ENCODE results near the gene CDK5R1.
A peak's percentile ranks its signal among the peaks of the same experiment; 100 is the strongest.
"Not testable (repeated sequence)": the region's sequence is repeated elsewhere in the genome, so short reads cannot be mapped to it uniquely, and the experiment has no call there.

The CDK5R1 gene
- 4.0 to 18.5 (median 8.8) reads per million in 4 donors for total RNA-seq

DNA sequence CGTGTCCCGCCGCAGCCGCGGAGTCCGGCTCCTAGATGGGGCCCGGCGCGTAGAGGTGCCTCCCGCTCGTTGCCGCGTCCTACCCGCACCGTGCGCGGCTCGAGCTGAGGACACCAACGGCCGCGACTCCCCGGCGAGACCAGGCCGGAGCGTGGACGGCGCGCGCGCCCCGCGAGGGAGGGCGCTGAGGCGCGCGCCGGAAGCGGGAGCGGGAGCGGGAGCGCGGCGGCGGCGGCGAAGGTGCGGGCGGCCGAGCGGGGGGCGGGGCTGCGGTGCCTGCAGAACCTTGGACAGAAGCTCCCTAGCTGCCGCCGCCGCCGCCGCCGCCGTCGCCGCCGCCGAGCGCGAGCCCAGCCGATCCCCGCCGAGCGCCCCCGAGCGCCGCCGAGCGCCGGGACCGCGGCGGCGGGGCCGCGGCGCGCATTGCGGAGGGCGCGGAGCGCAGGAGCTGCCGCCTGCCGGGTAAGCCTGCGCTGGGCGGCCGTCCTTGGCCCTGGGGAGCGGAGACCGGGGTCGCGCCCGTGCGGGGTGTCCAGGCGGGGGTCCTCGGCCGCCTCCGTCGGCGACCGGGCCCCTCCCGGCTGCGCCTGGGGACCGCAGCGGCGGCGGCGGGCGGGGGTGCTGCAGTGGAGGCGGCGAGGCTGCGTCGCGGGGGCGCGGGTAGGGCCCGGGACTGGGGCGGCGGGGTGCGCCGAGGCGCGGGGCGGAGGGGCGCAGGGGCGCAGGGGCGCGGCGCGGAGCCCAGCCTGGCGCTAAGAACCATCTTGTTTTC is at the start of gene CDK5R1:
Gene CDK5R1, plus strand, starts transcription at position 293 of the 772 bp plus-strand sequence. CDS start 628 bp downstream, outside the sequence.
- DNase-seq, result peak; percentile 55 to 80 (median 63)

DNA sequence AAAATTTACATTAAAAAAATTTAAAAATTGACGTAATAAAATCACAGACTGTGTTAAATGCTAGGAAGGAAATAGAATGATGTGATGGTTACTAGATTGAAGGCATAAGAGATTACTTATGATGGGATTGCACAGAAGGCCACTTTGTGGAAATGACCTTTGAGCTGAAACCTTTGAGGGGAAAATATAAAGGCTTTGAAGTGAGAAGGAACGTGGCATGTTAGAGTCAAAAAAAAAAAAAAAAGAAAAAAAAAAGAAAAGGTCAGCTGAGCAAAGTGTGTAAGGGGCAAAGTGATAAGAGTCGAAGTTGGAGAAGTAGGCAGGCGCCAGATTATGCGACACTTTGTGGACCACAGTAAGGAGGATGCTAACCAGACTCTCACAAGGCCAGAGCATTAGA is 46.1 kb upstream of the CDK5R1 start:
- DNase-seq, result no peak

DNA sequence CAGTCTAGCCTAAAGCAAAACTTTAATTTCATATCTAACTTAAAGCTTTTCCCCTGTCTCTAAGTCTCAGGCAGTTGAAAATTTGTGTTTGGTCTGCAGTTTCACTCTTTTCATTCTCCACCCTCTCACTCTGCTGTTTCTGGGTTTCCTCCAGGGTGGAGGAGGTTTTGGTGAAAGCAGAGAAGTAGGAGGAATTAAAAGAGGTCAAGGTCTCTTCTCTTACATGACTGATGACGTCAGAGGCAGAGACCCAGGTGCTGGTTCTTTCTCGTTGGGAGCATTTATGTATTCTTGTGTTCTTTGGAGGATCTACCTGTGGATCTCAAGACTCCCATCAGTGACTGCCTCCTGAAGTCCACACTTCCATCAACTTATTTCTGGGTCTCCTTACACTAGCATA is 44.9 kb upstream of the CDK5R1 start:
- no peak for DNase-seq

DNA sequence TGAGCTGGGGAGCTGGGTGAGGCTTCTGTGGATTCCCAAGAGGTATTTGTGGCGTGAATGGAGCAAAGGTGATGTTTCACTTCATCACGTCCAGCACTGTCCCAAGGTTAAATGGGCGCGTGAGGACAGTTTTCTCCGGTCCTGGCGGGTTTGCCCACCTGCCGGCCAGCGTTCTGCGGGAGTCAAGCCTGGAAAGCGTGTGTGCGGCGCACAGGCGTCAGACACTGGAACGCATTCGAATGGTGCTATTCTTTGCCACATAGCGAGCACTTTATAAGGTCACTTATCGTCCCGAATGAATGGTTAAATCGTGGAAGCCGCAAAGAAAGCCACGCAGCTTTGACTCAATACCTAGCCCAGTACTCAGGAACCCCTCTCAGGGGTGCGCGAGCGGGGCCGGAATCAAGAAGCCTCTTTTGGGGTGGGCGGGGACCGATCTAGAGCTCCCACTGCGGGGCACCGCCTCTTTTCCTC is 42.9 kb upstream of the CDK5R1 start:
- DNase-seq, result no peak

DNA sequence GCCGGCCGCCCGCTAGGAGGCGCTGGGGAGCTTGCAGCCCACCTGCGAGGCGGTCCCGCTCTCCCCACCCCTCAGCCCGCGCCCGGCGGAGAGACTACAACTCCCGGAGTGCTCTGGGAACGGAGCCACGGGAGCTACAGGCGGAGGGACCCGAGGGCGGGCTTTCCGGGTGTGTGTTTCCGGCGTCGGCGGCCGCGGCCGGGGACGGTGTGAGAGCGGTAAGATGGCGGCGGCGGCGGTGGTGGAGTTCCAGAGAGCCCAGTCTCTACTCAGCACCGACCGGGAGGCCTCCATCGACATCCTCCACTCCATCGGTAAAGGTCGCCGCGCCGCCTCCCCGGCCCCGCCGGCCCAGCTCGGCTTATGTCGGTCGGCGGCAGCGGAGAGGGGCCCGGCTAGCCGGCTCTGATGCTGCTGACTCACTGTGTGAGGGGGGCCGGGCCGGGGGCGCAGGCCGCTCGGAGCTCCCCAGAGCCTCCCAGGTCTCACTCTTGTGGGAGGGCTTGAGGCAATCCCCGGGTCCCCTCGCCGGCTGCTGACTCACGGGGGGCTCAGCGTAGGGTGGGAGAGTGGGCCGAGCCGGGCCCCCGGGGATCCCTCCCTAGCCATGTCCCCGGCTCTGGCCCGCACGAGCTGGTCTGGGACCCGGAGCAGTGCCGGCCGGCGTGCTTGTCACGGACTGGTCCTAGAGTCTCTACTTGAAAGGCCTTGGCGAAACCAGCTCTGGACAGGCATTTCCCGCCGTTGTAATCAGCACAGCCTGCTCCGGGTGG is 42.3 kb upstream of the CDK5R1 start, which contains the start of gene PSMD11:
Gene PSMD11, plus strand, starts transcription at position 210 of the 773 bp plus-strand sequence. Its CDS starts 14 bp downstream, at position 224.
- peak; percentile 97 to 99 (median 98) for DNase-seq

DNA sequence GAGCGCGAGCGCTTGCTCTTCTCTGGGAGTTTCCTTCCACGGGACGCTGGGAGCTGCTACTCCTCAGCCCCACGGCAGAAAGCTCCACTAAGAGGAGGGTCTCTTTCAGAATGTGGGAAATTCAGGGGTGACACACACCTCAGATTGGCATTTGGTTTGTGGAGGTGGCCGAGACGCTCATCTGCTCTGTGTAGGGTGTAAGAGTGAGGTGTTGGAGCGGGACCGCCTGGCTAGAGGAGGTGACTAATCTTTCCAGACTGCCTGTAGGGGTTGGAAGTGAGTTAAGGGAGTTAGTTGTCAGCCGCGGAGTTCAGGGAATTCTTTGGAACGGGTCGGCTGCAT is 41.7 kb upstream of the CDK5R1 start:
- DNase-seq, result peak in 2 of 5 donors; percentile 6 to 14

DNA sequence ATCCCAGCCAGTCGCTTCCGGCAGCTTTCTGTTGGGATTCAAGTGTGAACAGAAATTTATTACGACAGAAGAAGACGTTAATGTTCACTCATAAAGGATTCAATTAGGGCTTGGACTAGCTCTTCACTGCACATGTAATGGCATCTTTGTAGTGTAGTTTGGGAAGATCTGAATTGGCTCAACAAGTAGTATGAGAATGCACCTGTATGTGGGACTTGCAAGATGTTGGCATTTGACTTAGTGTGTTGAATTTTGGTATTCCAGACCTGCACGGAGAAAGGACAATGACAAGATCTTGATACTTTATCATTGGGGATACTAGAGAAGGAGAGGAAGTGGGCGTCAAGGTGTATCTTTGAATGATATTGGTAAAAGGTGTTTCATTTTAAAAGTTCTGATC is 41.3 kb upstream of the CDK5R1 start:
- DNase-seq, result no peak

DNA sequence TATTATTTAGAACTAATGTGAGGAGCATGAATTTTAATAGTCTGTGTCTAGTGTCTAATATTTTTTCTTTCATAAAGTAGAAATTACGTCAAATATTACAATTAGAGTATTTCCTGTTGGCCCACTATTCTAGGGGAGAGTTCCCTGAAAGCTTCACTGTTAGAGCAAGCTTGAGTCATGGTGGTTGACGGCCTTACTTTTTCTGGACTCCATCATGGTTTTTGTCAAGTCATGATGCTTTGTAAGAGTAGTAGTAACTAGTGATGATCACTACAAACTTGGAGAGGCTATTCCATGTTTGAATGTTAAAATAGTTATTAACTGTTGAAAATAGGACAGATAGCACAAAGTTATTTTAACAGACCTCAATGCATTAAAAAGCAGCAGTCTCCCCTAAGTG is 40.8 kb upstream of the CDK5R1 start:
- no peak for DNase-seq

DNA sequence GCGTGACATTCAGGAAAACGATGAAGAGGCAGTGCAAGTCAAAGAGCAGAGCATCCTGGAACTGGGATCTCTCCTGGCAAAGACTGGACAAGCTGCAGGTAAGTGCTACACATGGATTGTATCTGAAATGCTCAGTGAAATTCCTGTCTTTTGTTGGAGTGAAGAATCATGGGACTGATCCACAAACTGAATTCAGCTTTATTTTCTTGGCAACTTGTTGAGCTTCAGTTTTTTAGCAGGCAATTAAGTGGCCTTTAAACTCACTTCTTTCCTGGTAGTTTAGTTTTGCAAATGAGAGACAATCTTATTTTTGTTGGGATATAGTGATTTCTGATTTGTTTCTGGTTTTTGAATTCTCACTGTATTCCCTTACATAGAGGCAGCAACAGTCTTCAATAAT is 39.8 kb upstream of the CDK5R1 start:
- no peak for DNase-seq

DNA sequence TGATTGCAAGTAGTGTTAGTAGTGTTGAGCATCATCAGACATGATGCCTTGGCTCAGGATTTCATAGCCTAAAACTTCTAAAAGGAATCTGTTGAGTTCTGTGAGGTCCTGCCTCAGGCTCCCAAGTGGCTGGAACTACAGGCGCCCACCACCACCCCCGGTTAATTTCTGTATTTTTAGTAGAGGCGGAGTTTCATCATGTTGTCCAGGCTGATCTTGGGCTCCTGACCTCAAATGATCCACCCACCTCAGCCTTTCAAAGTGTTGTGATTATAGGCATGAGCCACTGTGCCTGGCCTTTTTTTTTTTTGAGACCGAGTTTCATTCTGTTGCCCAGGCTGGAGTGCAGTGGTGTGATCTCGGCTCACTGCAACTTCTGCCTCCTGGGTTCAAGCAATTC is 36.8 kb upstream of the CDK5R1 start:
- DNase-seq, result no peak

DNA sequence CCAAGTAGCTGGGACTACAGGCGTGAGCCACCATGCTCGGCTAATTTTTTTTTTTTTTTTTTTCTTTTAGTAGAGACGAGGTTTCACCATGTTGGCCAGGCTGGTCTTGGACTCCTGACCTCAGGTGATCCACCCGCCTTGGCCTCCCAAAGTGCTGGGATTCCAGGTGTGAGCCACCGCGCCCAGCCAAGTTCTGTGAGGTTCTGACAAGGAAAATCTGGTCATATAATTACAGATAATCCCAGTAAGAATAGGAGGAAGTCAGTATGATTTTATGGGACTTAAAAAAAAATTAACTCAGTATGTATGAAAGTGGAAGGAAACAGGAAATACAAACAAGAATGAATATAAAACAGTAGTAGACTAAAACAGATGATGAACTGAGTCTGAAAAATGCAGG is 36.4 kb upstream of the CDK5R1 start:
- DNase-seq, result not testable (repeated sequence)

DNA sequence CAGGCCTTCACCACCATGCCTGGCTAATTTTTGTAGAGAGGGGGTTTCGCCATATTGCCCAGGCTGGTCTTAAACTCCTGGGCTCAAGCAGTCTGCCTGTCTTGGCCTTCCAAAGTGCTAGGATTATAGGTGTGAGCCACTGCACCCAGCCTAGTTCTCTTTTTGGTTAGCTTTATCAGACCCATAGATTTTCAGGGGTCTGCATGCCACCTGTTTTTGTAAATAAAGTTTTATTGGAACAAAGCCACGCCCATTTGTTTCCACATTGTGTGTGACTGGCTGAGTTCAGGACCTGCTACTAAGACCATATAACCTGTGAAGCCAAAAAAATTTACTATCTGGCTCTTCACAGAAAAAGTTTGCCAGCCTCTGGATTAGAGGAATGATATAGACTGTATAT is 34.9 kb upstream of the CDK5R1 start:
- DNase-seq, result no peak

DNA sequence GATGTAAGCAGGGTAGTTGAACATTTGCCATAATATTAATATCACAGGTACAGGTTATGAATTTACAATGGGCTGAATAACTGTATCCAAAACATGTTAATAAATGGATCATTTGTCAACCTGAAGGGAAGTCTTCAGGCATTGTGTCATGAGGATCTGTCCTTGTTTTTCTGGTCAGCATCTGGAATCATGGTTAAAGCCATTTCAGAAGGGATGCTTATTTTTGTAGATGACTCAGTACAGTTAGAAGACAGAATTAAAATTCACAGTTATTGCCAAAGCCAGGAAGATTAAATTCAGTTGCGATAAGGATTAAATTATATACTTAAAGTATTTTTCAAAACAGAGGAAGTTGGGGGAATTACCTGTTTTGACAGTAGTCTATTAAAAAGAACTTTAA is 34.5 kb upstream of the CDK5R1 start:
- DNase-seq, result no peak

DNA sequence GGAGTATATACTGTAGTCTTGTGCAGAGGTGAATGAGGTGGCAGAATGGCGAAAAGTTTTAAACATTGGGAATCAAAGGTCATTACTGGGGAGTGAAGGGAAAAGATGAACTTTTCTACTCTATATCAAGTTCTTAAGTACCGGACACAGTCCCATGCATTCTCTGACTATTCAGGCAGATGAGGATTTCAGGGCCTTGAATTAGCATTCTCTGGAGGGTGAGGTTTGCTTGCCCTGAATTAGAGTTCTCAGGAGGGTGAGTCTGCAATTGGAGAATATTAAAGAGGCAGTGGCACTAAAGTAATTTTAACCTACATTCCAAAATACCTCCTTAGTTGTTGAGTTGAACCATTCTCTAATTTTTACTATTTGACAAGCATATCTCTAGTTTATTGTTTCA is 33.4 kb upstream of the CDK5R1 start:
- DNase-seq, result no peak

DNA sequence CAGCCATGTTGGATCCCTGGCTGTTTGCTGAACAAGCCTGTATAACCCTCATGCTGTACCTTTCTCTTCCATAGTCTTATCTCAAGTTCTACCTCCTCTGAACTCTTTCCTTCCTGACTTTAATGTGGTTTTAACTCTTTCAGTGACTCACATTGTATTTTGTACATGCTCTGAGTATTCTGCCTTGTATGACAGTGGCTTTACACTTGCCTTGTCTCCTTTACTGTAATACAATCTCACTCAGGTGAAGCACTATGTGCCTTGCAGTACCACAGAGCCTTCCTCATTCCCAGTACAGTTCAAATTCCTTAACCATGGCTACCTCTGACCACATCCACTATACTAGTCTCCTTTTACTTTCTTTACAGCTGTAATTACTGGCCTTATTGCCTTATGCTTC is 28.4 kb upstream of the CDK5R1 start:
- no peak for DNase-seq

DNA sequence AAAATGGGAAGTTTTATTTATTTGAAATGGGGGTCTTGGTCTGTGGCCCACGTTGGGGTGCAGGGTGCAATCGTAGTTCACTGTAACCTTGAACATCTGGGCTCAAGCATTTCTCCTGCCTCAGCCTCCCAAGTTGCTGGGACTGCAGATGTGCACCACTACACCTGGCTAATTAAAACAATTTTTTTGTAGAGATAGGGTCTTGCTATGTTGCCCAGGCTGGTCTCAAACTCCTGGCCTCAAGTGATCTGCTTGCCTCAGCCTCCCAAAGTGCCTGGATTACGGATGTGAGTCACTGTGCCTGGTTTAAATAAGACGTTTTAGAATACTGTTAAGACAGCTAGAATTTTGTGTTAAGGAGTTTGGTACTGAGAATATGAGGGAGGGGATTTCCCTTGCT is 26.7 kb upstream of the CDK5R1 start:
- DNase-seq, result no peak

DNA sequence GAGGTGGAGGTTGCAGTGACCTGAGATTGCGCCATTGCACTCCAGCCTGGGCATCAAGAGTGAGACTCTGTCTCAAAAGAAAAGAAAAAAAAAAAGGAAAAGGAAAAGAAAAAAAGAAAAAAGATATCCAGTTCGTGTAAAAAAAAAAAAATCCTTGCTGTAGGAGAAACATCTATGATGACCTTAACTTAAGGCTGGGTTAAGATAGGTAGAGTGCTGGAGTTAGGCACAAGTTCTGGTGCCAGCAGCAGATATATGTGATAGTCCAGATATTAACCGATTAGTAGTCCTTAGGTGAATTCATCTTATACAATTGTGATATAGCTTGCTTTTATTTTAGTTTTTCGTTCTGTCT is 25.3 kb upstream of the CDK5R1 start:
- no peak for DNase-seq

DNA sequence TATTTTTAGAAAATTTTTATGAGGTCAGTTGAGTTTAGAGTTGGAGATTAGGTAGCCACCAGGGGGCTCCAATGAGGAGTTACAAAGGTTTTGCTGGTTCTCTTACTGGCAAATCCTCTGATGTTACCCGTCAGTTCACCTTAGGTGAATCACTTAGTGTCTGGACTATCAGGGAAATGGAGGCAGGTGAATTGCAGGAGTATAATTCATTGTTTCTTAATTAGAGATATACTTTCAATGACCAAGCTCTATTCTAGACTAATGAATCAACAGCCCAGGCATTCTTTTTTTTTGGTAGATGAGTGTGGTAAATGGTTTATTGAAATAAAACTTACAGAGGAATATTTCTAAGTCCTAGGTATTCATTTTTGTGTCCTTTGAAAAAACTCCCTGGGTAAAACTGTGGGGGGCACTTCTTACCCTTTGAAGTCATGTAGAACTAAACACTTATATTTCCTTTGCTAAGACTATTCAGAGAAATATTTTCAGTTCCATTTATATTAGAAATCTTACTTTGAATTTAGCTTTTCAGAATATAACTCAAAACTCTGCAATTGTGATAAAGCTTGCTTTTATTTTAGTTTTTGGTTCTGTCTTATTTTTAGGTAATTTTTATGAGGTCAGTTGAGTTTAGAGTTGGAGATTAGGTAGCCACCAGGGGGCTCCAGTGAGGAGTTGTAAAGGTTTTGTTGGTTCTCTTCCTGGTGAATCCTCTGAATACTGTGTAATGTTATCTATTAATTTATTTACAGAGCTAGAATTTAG is 24.8 kb upstream of the CDK5R1 start:
- DNase-seq, result peak; percentile 15 to 69 (median 49)

DNA sequence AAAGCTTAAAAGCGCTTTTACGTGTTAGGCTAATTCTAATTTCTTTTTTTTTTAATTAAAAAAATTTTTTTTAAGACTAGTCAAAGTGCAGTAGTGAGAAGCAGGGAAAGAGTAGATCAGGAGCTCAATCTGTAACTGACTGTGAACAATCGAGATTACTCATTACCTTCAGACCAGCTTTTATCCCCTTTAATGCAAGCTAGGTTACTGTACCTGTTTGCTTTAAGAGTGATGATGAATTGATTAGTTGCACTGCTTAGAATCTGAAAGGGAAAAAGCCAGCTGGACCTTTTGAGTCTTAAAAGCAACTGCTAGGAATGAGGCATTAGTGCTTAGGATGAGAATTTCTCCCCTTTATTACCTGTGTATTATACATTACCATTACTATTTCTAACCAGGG is 23.5 kb upstream of the CDK5R1 start:
- no peak for DNase-seq

DNA sequence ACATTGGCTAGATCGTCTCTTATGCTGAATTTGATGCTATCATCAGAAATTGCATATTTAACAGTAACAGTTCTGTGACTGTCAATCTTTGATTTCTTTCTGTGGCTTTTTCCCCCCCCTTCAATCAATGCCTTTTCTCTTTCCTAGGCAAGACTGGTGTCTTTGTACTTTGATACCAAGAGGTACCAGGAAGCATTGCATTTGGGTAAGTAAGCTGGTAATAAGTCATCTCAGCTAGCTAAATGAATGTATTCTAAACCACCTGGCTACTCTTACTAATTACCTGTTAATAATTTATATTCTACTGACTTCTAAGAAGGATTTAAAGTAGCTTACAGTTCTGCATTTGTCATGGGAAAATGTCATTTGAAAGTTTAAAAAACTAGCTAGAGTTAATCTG is 22.4 kb upstream of the CDK5R1 start:
- no peak for DNase-seq

DNA sequence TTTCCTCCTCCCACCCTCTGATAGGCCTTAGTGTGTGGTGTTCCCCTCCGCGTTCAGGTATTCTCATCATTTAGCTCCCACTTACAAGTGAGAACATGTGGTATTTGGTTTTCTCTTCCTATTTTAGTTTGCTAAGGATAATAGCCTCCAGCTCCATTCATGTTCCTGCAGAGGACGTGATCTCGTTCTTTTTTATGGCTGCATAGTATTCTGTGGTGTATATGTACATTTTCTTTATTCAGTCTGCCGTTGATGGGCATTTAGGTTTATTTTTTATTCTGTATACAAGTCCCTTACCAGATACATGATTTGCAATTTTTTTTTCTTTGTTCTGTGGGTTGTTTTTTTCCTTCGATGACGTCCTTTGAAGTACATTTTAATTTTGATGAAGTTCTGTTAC is 18.8 kb upstream of the CDK5R1 start:
- DNase-seq, result no peak

DNA sequence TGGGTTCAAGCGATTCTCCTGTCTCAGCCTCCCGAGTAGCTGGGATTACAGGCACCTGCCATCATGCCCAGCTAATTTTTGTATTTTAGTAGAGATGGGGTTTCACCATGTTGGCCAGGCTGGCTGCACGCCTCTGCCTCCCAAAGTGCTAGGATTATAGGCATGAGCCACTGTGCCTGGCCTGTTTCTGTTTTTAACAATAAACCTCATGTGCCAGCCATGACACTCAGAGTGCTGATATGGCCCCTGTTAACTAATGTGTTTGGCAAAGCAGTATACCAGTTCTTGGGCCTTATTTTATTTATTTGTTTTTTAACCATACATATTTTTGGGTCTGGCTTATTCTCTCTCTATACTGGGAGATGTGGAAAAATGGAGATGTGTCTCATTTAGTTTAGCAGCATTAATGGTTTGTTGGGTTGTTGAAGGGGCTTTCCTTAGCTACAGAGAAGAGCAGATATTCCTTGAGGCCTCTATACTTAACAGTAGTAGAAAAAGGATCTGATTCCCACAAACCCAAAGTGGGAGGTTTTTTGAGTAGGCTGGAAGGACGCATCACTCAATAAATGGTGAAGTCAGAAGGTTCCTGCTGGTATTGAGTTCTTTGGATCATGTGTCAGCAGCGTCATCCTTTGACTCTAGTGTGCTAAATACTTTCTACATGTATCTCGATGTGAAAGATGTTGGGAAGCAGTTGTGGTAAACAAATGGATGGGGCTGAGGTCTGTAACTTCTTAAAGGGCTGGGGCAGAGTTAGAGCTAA is 16.2 kb upstream of the CDK5R1 start:
- DNase-seq, result no peak

DNA sequence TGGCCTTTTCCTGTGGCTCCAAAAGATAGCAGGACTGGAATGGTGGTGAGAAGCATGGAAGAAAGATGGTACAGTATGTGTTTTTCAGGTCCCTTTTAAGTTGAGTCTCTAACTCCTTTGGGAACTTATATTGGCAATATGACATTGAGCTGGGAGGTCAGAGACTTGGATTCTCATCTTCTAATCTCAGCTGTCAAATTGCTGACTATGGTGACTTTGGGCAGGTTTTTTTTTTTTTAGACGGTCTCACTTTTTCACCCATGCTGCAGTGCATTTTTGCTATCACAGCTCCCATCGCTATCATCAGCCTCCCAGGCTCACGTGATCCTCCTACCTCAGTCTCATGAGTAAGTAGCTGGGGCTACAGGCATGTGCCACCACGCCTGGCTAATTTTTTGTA is 15.1 kb upstream of the CDK5R1 start:
- no peak for DNase-seq

Data from T-helper 1 cell (primary cell).